Measurements from ENCODE around the gene CD300LF. TPM values are rescaled to one million over a fixed set of nuclear protein-coding genes. Genes with fewer than 3 reads are reported as not detected.

Gene CD300LF
- polyA plus RNA-seq, 1 donor (not counting 4 experiments of a cell fraction or from before 2014, with no cell fraction given) = not detected

- DNase-seq (ENCODE audit: low read depth, low spot score) (no peak), FAIRE-seq (peak; percentile 87)
- dilution Hi-C loops (cut with MboI; ENCODE audit: extremely low pct_ligation_motif_present, low sequenced_read_pairs) = no loop called here
- H3K36me3 ChIP-seq (ENCODE audit: control insufficient read depth in 2 of 2, extremely low read depth in 1 of 2, insufficient read depth in 2 of 2, low read length in 2 of 2) = no peaks in the 10 kb centered on the region
- H3K4me3 ChIP-seq (ENCODE audit: control insufficient read depth in 2 of 3, extremely low read depth in 1 of 3, insufficient read depth in 2 of 3, low read depth in 1 of 3, low read length in 3 of 3) = no peak overlapping the region
- H3K4me2 ChIP-seq (ENCODE audit: control insufficient read depth, extremely low read depth, insufficient read depth, low read depth, low read length) = peak overlapping the region; percentile 78
- no peaks in the 10 kb centered on the region for H3K27me3 ChIP-seq (ENCODE audit: control insufficient read depth, extremely low read depth, insufficient read depth, low read length)
- H3K9me1 ChIP-seq (ENCODE audit: control insufficient read depth, extremely low read depth, insufficient read depth, low read length) = peaks cover 7% of the 10 kb centered on the region
- H3K9me3 ChIP-seq (ENCODE audit: control insufficient read depth, low read depth, low read length) = no peaks in the 10 kb centered on the region
- H4K20me1 ChIP-seq (ENCODE audit: control insufficient read depth, extremely low read depth, insufficient read depth, low read length) = no peaks in the 10 kb centered on the region
- H3K4me1 ChIP-seq (ENCODE audit: control insufficient read depth, extremely low read depth, insufficient read depth, low read length) = peaks cover 41% of the 10 kb centered on the region
- H3K79me2 ChIP-seq (ENCODE audit: control insufficient read depth, insufficient read depth, low read length) = peaks cover 43% of the 10 kb centered on the region
- peak overlapping the region; percentile 50 for H3K27ac ChIP-seq (ENCODE audit: control insufficient read depth, insufficient read depth, low read length)
- TF ChIP-seq CTCF (optimal IDR thresholded peaks at IDR 0.05 in 1 of 3, IDR thresholded peaks at IDR 0.05 in 1 of 3, conservative IDR thresholded peaks at IDR 0.05 in 1 of 3; ENCODE audit: extremely low read depth in 1 of 3, insufficient read depth in 2 of 3, low read length in 3 of 3) (peak in 1 of 3 experiments; percentile 23), EZH2 (IDR thresholded peaks at IDR 0.05; ENCODE audit: low read length) (no peak)
- no peak overlapping the region for H2AFZ ChIP-seq (ENCODE audit: control insufficient read depth, low read length)
- peak overlapping the region; percentile 50 for H3K9ac ChIP-seq (ENCODE audit: control insufficient read depth, extremely low read depth, insufficient read depth, low read length)
These were observed 46.1 kb upstream of the CD300LF start for GRCh38 chr17:74758848-74759168.

GRCh38 chr17:74757931-74758847 is 45.5 kb upstream of the CD300LF start:
- peak overlapping the region; percentile 50 for H3K9ac ChIP-seq (ENCODE audit: control insufficient read depth, extremely low read depth, insufficient read depth, low read length)
- FAIRE-seq (no peak), DNase-seq (ENCODE audit: low read depth, low spot score) (no peak)
- no peaks in the 10 kb centered on the region for H3K9me3 ChIP-seq (ENCODE audit: control insufficient read depth, low read depth, low read length)
- no peaks in the 10 kb centered on the region for H4K20me1 ChIP-seq (ENCODE audit: control insufficient read depth, extremely low read depth, insufficient read depth, low read length)
- H3K4me2 ChIP-seq (ENCODE audit: control insufficient read depth, extremely low read depth, insufficient read depth, low read depth, low read length) = peak overlapping the region; percentile 78
- H3K4me3 ChIP-seq (ENCODE audit: control insufficient read depth in 2 of 3, extremely low read depth in 1 of 3, insufficient read depth in 2 of 3, low read depth in 1 of 3, low read length in 3 of 3) = peak overlapping the region in 2 of 3 experiments; percentile 6 to 23
- dilution Hi-C loops (cut with MboI; ENCODE audit: extremely low pct_ligation_motif_present, low sequenced_read_pairs) = no loop called here
- no peaks in the 10 kb centered on the region for H3K27me3 ChIP-seq (ENCODE audit: control insufficient read depth, extremely low read depth, insufficient read depth, low read length)
- peak overlapping the region; percentile 50 for H3K27ac ChIP-seq (ENCODE audit: control insufficient read depth, insufficient read depth, low read length)
- H2AFZ ChIP-seq (ENCODE audit: control insufficient read depth, low read length) = peak overlapping the region; percentile 28
- peaks cover 48% of the 10 kb centered on the region for H3K79me2 ChIP-seq (ENCODE audit: control insufficient read depth, insufficient read depth, low read length)
- TF ChIP-seq EZH2 (IDR thresholded peaks at IDR 0.05; ENCODE audit: low read length) = no peak
- peaks cover 7% of the 10 kb centered on the region for H3K9me1 ChIP-seq (ENCODE audit: control insufficient read depth, extremely low read depth, insufficient read depth, low read length)
- H3K4me1 ChIP-seq (ENCODE audit: control insufficient read depth, extremely low read depth, insufficient read depth, low read length) = peaks cover 41% of the 10 kb centered on the region
- H3K36me3 ChIP-seq (ENCODE audit: control insufficient read depth in 2 of 2, extremely low read depth in 1 of 2, insufficient read depth in 2 of 2, low read length in 2 of 2) = no peaks in the 10 kb centered on the region

All from keratinocyte (primary cell).